ENCODE results near the gene TMEM190. TPM values are rescaled to one million over a fixed set of nuclear protein-coding genes. Genes with fewer than 3 reads are reported as not detected.

Gene TMEM190
- total RNA-seq, 1 donor from 2014 or later, result not detected

DNA sequence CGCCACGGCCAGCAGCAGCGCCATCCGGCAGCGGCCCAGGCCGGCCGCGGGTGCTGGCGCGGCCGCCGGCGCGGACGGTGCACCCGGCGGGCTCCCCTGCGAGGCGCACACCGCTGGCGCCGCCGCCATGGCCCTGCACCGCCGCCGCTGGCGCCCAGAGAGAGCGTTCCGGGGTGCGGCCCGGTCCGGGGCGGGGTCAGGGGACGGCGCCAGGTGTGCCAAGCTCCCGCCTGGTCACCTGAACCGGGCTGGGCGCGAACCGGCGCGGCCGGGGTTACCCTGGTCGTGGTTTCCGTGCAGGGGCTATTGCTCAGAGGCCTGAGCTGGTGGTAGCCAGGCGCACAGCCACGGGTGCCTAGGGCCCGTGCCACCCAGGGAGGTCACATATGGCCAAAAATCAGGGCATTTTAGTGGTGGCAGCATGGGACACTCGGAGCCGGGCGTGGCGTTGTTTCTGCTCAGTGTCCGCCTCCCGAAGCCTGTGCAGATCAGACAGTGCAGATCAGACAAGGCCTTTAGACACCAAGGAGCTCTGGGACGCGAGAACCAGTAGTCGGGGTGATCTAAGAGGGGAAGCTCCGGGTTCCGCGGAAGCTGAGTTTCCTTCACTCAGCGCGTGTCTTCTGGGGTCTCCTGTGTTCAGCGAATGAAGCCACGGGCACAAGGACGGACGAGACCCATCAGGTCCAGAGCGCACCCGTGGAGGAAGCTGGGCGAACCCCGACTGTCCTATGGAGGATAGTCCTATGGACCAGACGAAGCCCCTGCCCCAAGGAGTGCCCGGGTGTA lies 7.7 kb downstream of the TMEM190 start, which contains the start of gene TMEM238:
Gene TMEM238, minus strand, starts transcription at position 162 of the 789 bp plus-strand sequence. Its CDS starts 33 bp downstream, at position 129.
- Mint-ChIP-seq H3K27me3 (no peaks in the 10 kb centered on the region), H3K9me3 (no peaks in the 10 kb centered on the region), H3K36me3 (ENCODE audit: low read depth) (peaks cover 37% of the 10 kb centered on the region), H3K4me3 (peak within 1 kb of the TSS; percentile 100), H3K27ac (peak within 1 kb of the TSS; percentile 99), H3K4me1 (peaks cover 56% of the 10 kb centered on the region)
- DNase-seq (peak; percentile 58), ATAC-seq (ENCODE audit: low read depth) (no peak)
- CTCF ChIA-PET, result interaction anchor here (0.6 to 3.1 kb wide), 14 partner anchors 23 to 243 kb away, joined by 3 to 18 read pairs (median 4); partner anchors contain the start of genes HSPBP1, KMT5C and UBE2S
- TF ChIP-seq, protein P1, sequence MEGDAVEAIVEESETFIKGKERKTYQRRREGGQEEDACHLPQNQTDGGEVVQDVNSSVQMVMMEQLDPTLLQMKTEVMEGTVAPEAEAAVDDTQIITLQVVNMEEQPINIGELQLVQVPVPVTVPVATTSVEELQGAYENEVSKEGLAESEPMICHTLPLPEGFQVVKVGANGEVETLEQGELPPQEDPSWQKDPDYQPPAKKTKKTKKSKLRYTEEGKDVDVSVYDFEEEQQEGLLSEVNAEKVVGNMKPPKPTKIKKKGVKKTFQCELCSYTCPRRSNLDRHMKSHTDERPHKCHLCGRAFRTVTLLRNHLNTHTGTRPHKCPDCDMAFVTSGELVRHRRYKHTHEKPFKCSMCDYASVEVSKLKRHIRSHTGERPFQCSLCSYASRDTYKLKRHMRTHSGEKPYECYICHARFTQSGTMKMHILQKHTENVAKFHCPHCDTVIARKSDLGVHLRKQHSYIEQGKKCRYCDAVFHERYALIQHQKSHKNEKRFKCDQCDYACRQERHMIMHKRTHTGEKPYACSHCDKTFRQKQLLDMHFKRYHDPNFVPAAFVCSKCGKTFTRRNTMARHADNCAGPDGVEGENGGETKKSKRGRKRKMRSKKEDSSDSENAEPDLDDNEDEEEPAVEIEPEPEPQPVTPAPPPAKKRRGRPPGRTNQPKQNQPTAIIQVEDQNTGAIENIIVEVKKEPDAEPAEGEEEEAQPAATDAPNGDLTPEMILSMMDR (IDR thresholded peaks at IDR 0.05), result no peak
- POLR2A ChIA-PET, result interaction anchor here (0.5 to 11.3 kb wide), 21 partner anchors 9 to 430 kb away, joined by 3 to 215 read pairs (median 6); partner anchors contain the start of genes FIZ1, ISOC2, KMT5C and PPP6R1
- intact Hi-C loops (cut with micrococcal nuclease), result loop anchor here (2.0 kb wide), 1 partner anchor 240 kb away; the partner anchor contains the start of gene ZNF784

DNA sequence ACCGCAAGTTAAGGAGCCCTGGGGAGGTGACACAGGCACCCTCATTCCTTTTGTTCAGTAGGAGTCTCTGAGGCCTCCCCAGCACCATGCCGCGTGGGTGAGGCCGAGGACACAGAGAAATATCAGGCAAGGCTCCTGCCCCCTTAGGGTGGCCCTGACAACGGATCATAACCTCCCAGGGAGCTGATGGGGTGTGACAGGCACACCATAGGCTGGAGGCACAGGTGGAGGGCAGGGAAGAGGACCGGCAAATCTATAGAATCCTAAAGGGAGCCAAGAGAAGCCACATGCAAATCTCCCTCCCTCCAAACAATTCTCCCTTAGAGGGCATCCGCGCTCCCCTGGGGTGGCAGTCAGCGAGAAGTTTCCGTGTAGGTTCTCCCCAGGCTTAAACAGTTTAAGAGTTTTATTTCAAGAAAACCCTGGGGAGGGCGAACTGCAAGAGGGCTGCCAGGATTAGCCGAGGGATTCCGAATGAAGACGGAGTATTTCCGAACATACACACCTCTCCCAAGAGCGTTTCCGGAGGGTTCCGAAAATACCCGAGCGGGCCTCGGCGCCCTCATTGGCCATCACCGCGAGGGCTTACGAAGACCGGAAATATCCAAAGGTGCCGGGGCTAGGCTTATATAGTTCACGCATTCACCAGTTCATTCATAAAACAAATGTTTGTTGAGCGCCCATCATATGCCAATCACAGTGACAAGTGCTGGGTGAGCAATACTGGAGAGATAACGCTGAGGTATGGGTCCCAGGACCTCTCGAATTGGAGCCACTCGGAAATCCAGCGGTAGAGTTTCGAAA lies 8.5 kb downstream of the TMEM190 start:
- Mint-ChIP-seq H3K4me3 (peak overlapping the region; percentile 100), H3K27me3 (no peaks in the 10 kb centered on the region), H3K9me3 (no peaks in the 10 kb centered on the region), H3K36me3 (ENCODE audit: low read depth) (peaks cover 45% of the 10 kb centered on the region), H3K4me1 (peaks cover 63% of the 10 kb centered on the region), H3K27ac (peak overlapping the region; percentile 99)
- peak; percentile 85 for DNase-seq
- POLR2A ChIA-PET, result interaction anchor here (0.5 to 11.3 kb wide), 19 partner anchors 8 to 269 kb away, joined by 3 to 215 read pairs (median 6); partner anchors contain the start of genes FIZ1, ISOC2, KMT5C and PPP6R1
- ATAC-seq (ENCODE audit: low read depth), result peak; percentile 76
- TF ChIP-seq, protein P1 (IDR thresholded peaks at IDR 0.05), result no peak
- CTCF ChIA-PET, result interaction anchor here (1.4 to 3.1 kb wide), 6 partner anchors 46 to 244 kb away, joined by 3 to 18 read pairs (median 6); partner anchors contain the start of gene KMT5C
- intact Hi-C loops (cut with micrococcal nuclease), result loop anchor here (1.0 to 2.0 kb wide), 11 partner anchors 23 to 1248 kb away; partner anchors contain the start of genes CNOT3, FIZ1, KMT5C and PPP6R1

DNA sequence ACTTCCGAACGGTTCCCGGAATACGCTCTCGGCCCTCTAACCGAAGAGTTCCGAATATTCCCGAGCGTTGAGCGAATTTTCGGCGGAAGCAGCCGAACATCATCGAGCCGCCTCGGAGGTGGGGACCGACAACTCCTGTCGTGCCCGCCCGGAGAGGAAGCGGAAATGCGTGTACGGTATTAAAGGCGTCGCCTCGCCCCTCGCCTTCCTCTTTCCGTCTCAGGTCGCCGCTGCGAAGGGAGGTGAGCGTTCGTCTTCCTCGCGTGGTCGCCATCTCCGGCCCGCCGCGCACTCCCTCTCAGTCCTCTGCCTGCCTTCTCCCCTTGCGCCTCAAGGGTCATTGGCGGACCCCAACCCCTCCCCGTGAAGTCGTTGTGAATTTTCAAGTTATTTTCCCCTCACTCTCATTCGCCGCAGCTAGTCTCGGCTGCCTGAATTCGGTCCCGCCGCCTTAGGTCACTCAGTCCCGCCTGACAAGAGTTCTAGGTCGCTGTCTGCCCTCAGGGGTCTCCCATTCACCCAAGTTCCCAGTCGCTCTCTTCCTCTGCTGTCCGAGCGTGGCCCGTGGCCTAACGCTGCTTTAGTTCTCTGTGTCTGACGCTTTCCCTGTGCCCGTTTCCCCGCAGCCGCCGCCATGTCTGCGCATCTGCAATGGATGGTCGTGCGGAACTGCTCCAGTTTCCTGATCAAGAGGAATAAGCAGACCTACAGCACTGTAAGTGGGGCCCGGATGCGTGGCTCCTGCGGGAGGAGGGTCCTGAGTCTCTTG lies 9.3 kb downstream of the TMEM190 start, which contains the start of gene RPL28:
Gene RPL28, plus strand, starts transcription at position 209 of the 769 bp plus-strand sequence. Its CDS starts 426 bp downstream, at position 635.
- intact Hi-C loops (cut with micrococcal nuclease), result loop anchor here (1.0 to 2.0 kb wide), 12 partner anchors 22 to 1249 kb away; partner anchors contain the start of genes CNOT3, FIZ1, KMT5C and PPP6R1
- Mint-ChIP-seq H3K27me3 (no peaks in the 10 kb centered on the region), H3K9me3 (no peaks in the 10 kb centered on the region), H3K4me3 (peak within 1 kb of the TSS; percentile 100), H3K36me3 (ENCODE audit: low read depth) (peaks cover 52% of the 10 kb centered on the region), H3K4me1 (peaks cover 67% of the 10 kb centered on the region), H3K27ac (peak within 1 kb of the TSS; percentile 99)
- ATAC-seq (ENCODE audit: low read depth) (peak; percentile 79), DNase-seq (peak; percentile 95)
- TF ChIP-seq, protein P1 (IDR thresholded peaks at IDR 0.05), result no peak
- ChIA-PET POLR2A (interaction anchor here (0.5 to 11.3 kb wide), 9 partner anchors 17 to 221 kb away, joined by 3 to 215 read pairs (median 6); partner anchors contain the start of genes ISOC2, PPP6R1, UBE2S and ZNF628), CTCF (no interaction called here)

DNA sequence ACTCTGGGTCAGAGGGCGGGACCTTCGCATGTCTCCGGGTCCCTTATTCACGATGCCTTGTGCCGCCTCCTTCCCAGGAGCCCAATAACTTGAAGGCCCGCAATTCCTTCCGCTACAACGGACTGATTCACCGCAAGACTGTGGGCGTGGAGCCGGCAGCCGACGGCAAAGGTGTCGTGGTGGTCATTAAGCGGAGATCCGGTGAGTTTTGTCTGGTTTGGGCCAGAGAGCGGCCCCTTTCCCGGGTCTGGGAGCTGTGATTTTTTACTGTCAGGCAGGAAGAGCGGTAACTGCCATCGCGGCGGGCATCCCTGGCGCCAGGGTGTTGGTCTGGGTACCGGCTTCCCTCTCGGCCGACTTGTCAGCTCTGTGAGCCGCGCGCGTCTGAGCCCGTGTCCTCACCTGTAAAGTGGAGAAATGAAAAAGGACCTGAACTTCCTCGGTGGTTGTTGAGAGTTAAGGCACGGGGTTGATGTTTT lies 9.9 kb downstream of the TMEM190 start:
- Mint-ChIP-seq H3K4me3 (peak overlapping the region; percentile 100), H3K27me3 (no peaks in the 10 kb centered on the region), H3K27ac (peak overlapping the region; percentile 99), H3K36me3 (ENCODE audit: low read depth) (peaks cover 59% of the 10 kb centered on the region), H3K9me3 (no peaks in the 10 kb centered on the region), H3K4me1 (peaks cover 67% of the 10 kb centered on the region)
- intact Hi-C loops (cut with micrococcal nuclease), result loop anchor here (1.0 kb wide), 1 partner anchor 117 kb away; no protein-coding TSS in a partner anchor
- TF ChIP-seq, protein P1 (IDR thresholded peaks at IDR 0.05), result no peak
- ATAC-seq (ENCODE audit: low read depth) (no peak), DNase-seq (no peak)
- POLR2A ChIA-PET, result interaction anchor here (1.2 to 11.3 kb wide), 6 partner anchors 16 to 131 kb away, joined by 3 to 215 read pairs (median 10); partner anchors contain the start of genes PPP6R1, UBE2S and ZNF628
- CTCF ChIA-PET, result interaction anchor here (1.1 kb wide), 1 partner anchor 117 kb away, joined by 3 read pairs; no protein-coding TSS in a partner anchor

All from activated B cell treated with CpG ODN at 0.5 μM for 24 hours (primary cell).